Measurements from ENCODE around the gene IL20. TPM values are rescaled to one million over a fixed set of nuclear protein-coding genes. Genes with fewer than 3 reads are reported as not detected.
A peak's percentile ranks its signal among the peaks of the same experiment; 100 is the strongest.

IL20 gene, protein sequence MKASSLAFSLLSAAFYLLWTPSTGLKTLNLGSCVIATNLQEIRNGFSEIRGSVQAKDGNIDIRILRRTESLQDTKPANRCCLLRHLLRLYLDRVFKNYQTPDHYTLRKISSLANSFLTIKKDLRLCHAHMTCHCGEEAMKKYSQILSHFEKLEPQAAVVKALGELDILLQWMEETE
- total RNA-seq (not detected), polyA plus RNA-seq (not detected)
- long read RNA-seq, donor 1 = 0 reads
- long read RNA-seq, donor 2 = 0 reads
- long read RNA-seq, donor 3 = 0 reads
- long read RNA-seq, donor 4 = 0 reads

DNA sequence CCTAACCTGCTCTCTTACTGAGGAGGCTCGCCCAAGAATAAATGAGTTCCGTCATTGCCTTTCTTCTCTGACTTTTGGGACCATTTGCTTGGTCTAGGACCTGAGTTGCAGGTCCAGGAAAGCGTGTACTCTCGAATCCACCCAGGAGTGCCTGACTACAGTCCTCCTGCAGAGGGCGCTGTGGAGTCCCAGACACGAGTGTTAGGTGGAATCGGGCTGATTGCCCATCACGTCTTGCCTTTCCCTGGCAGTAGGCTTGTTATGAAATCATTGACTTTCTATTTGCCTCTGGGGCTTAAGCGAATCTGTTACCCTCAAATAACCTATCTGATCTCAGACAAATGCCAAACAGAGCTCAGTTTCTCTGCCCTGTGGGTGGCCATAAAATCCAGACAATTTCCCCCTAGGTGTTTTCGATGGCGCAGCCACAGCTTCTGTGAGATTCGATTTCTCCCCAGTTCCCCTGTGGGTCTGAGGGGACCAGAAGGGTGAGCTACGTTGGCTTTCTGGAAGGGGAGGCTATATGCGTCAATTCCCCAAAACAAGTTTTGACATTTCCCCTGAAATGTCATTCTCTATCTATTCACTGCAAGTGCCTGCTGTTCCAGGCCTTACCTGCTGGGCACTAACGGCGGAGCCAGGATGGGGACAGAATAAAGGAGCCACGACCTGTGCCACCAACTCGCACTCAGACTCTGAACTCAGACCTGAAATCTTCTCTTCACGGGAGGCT is at the start of gene IL20:
Gene IL20, plus strand, starts transcription at position 685 of the 733 bp plus-strand sequence. CDS start 230 bp downstream, outside the sequence.
- peak; percentile 56 to 66 for ATAC-seq
- WGBS = 54% methylated on average over 19 of the region's 19 CpGs

DNA sequence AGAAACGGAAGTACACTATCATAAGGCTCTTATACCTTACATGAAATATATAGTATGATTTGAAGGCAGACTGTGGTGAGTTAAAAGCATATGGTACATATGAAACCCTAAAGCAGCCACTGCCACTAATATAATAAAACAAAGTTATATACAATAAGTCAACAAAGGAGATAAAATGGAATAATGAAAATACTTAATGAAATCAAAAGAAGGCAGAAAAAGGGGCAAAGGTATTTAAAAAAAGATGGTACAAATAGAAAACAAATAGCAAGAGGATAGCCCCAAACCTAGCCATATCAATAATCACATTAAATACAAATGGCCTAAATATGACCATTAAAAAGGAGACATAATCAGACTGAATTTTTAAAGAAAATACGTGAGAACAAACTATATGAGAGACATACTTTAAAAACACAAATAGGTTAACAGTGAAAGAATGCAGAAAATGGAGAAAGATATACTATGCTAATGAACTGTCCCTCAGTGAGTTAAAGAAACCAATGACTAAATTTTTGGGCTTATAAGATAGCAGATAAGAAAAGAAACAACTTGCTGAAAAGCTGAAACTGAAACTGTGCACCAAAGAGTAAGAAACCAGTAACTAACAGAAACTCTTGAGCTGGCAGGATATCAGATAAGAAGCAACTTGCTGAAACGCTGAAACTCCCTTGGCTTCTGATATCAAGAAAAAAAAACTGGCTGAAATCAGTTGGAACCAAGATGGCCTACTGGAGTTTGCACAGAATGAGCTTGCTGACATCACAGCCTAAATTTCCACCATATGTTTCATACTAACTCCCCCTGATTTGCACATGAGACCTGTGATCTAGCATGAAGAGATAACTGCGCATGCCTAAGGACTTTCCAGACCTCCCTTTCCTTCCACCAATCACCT is 48.8 kb upstream of the IL20 start:
- no peak for DNase-seq
- no peaks in the 10 kb centered on the region for H3K27me3 ChIP-seq (ENCODE audit: control insufficient read depth, insufficient read depth)
- H3K4me3 ChIP-seq (ENCODE audit: low read length) = no peak overlapping the region
- 60% methylated on average over 4 of the region's 4 CpGs for WGBS
- peaks cover 4% of the 10 kb centered on the region for H3K9me3 ChIP-seq (ENCODE audit: control insufficient read depth, low read length)
- no peak overlapping the region for H3K27ac ChIP-seq (ENCODE audit: low read length)
- H3K4me1 ChIP-seq (ENCODE audit: control insufficient read depth, insufficient read depth, low read length) = peaks cover 2% of the 10 kb centered on the region
- intact Hi-C loops (cut with DNase I) = no loop called here
- peak in 1 of 2 donors; percentile 45 for ATAC-seq

More for the DNA sequence above, at the start of gene IL20:
- peak; percentile 72 to 87 (median 86) for DNase-seq
- no peak within 1 kb of the TSS for H3K27ac ChIP-seq (ENCODE audit: low read length)
- no peaks in the 10 kb centered on the region for H3K4me1 ChIP-seq (ENCODE audit: control insufficient read depth, insufficient read depth, low read length)
- intact Hi-C loops (cut with DNase I) = loop anchor here in 2 of 4 donors (5.0 kb wide), 2 partner anchors 42 to 47 kb away; no protein-coding TSS in a partner anchor
- no peaks in the 10 kb centered on the region for H3K9me3 ChIP-seq (ENCODE audit: control insufficient read depth, low read length)
- H3K27me3 ChIP-seq (ENCODE audit: control insufficient read depth, insufficient read depth) = no peaks in the 10 kb centered on the region
- H3K4me3 ChIP-seq (ENCODE audit: low read length) = no peak within 1 kb of the TSS

DNA sequence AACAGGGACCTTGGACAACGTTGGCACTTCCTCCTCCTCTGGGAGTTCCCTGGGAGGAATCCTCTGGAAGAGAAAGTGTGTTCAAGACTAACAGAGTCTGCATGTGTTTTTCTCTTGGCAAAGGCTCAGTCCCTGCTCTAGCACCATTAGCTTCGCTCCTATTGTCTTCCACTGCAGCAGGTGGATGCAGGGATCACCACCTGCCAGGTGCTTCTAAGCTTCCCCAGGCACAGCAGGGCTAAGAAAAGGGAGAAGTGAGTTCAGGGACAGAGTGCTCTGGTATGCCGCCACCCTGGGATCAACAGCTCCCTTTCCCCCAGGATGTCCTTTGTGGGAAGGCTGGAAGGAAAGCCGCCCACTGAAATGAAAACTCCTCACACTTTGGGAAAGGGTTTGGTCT is 43.9 kb upstream of the IL20 start:
- Histone ChIP-seq H3K4me1 (ENCODE audit: control insufficient read depth, insufficient read depth, low read length) (peaks cover 2% of the 10 kb centered on the region), H3K27ac (ENCODE audit: low read length) (no peak overlapping the region), H3K27me3 (ENCODE audit: control insufficient read depth, insufficient read depth) (no peaks in the 10 kb centered on the region), H3K4me3 (ENCODE audit: low read length) (no peak overlapping the region), H3K9me3 (ENCODE audit: control insufficient read depth, low read length) (no peaks in the 10 kb centered on the region)
- no peak for DNase-seq
- intact Hi-C loops (cut with DNase I) = no loop called here
- 79% methylated on average over 4 of the region's 4 CpGs for WGBS
- ATAC-seq = no peak

DNA sequence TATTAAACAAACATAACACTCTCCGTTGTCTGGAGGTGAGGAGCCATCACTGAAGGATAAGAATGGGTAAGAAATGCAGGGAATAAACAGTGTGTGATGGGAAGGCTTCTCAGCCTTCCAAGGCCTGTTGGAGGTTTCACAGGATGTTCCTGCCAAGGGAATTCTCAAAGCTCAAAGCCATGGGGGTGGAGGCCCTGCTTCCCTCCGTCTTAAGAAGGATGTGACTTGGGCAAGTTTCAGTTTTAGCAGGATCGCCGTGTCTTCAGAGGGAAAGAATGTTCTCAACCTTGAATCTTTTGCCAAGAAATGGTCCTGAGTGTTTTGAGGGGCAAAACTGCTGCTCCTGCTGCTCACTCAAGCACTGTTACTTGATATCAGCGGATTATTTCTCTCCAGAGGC is 41.7 kb upstream of the IL20 start:
- no peak overlapping the region for H3K4me3 ChIP-seq (ENCODE audit: low read length)
- WGBS = 41% methylated on average over 5 of the region's 5 CpGs
- ATAC-seq (peak in 1 of 2 donors; percentile 79), DNase-seq (peak in 1 of 3 donors; percentile 61)
- peaks cover 2% of the 10 kb centered on the region for H3K4me1 ChIP-seq (ENCODE audit: control insufficient read depth, insufficient read depth, low read length)
- no peaks in the 10 kb centered on the region for H3K9me3 ChIP-seq (ENCODE audit: control insufficient read depth, low read length)
- intact Hi-C loops (cut with DNase I) = no loop called here
- no peak overlapping the region for H3K27ac ChIP-seq (ENCODE audit: low read length)
- no peaks in the 10 kb centered on the region for H3K27me3 ChIP-seq (ENCODE audit: control insufficient read depth, insufficient read depth)

DNA sequence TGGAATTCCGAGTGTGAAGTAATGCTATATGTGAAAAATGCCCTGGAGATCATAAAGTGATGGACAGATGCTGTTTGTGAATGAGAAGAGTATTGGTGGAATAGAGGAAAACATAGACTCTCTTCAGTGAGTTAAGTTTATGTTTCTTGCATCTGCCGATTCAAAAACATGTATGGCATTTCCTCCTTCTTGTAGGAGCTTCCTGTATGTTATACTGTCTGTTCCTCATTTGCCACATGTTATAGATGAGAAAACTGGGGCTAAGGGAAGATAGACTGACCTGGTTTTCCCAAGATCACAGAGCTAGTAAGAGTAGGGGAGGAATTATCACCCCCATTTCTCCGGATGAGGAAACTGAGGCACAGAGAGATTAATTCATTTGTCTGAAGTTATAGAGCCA is 41.1 kb upstream of the IL20 start:
- WGBS = 59% methylated on average over 3 of the region's 3 CpGs
- peaks cover 2% of the 10 kb centered on the region for H3K4me1 ChIP-seq (ENCODE audit: control insufficient read depth, insufficient read depth, low read length)
- no peak for ATAC-seq
- H3K27ac ChIP-seq (ENCODE audit: low read length) = no peak overlapping the region
- no peak for DNase-seq
- H3K4me3 ChIP-seq (ENCODE audit: low read length) = no peak overlapping the region
- intact Hi-C loops (cut with DNase I) = no loop called here
- no peaks in the 10 kb centered on the region for H3K27me3 ChIP-seq (ENCODE audit: control insufficient read depth, insufficient read depth)
- no peaks in the 10 kb centered on the region for H3K9me3 ChIP-seq (ENCODE audit: control insufficient read depth, low read length)

DNA sequence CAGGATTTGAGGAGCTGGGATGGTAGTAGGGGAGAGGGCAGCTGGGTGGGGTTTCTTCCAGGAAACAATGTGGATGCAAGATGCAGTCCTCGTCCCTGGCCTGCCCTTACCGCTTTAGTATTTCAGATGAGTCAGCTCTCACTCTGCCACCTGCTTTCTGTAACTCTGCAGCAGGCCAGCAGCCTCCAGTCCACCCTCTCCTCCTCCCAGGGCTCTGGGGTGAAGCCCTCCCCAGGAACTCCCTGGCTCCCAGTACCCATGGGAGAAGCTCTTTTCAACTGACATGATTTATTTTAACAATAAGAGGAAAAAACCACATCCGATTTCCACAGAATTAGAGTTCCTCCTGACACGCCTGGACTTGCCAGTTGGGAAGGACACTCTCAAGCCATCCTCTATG is 39.0 kb upstream of the IL20 start:
- no peaks in the 10 kb centered on the region for H3K27me3 ChIP-seq (ENCODE audit: control insufficient read depth, insufficient read depth)
- DNase-seq (no peak), ATAC-seq (no peak)
- no peaks in the 10 kb centered on the region for H3K9me3 ChIP-seq (ENCODE audit: control insufficient read depth, low read length)
- H3K27ac ChIP-seq (ENCODE audit: low read length) = no peak overlapping the region
- WGBS = 54% methylated on average over 4 of the region's 4 CpGs
- H3K4me1 ChIP-seq (ENCODE audit: control insufficient read depth, insufficient read depth, low read length) = peaks cover 2% of the 10 kb centered on the region
- intact Hi-C loops (cut with DNase I) = no loop called here
- no peak overlapping the region for H3K4me3 ChIP-seq (ENCODE audit: low read length)

DNA sequence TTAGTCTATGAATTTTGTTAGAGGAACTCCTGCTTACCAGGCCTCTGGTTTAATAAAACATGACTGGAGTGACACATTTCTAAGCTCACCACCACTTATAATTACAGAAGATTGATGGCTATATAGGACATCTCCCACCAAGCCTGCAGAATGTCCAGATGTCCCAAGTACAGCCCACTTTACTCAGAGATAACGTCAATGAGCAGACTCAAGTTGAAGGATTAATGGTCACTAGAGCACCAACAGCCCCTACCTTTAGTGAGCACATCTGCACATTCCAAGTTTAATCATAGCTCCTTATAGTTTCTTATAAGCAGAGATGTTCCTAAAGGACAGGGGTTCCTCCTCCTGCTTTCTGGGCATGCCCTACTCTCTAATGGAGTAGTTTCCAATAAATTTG is 37.4 kb upstream of the IL20 start:
- 91% methylated on average over 1 of the region's 1 CpG for WGBS
- H3K9me3 ChIP-seq (ENCODE audit: control insufficient read depth, low read length) = no peaks in the 10 kb centered on the region
- peaks cover 2% of the 10 kb centered on the region for H3K4me1 ChIP-seq (ENCODE audit: control insufficient read depth, insufficient read depth, low read length)
- intact Hi-C loops (cut with DNase I) = no loop called here
- DNase-seq (no peak), ATAC-seq (no peak)
- H3K4me3 ChIP-seq (ENCODE audit: low read length) = no peak overlapping the region
- H3K27ac ChIP-seq (ENCODE audit: low read length) = no peak overlapping the region
- H3K27me3 ChIP-seq (ENCODE audit: control insufficient read depth, insufficient read depth) = no peaks in the 10 kb centered on the region

DNA sequence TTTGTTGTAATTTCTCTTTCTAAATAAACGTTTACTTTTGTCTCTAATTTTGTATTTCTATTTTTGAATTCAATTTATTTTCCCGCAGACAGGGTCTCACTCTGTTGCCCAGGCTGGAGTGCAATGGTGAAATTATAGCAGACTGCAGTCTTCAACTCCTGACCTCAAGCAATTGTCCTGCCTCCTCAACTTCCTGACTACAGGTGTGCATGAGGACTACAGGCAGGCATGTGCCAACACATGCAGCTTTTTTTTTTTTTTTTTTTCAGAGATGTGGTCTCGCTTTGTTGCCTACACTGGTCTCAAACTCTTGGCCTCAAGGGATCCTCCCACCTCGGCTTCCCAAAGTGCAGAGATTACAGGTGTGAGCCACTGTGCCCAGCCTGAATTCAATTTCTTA is 36.7 kb upstream of the IL20 start:
- Histone ChIP-seq H3K4me1 (ENCODE audit: control insufficient read depth, insufficient read depth, low read length) (peaks cover 2% of the 10 kb centered on the region), H3K27ac (ENCODE audit: low read length) (no peak overlapping the region), H3K27me3 (ENCODE audit: control insufficient read depth, insufficient read depth) (no peaks in the 10 kb centered on the region), H3K4me3 (ENCODE audit: low read length) (no peak overlapping the region), H3K9me3 (ENCODE audit: control insufficient read depth, low read length) (no peaks in the 10 kb centered on the region)
- WGBS = 83% methylated on average over 4 of the region's 4 CpGs
- intact Hi-C loops (cut with DNase I) = no loop called here
- DNase-seq (no peak), ATAC-seq (no peak)

DNA sequence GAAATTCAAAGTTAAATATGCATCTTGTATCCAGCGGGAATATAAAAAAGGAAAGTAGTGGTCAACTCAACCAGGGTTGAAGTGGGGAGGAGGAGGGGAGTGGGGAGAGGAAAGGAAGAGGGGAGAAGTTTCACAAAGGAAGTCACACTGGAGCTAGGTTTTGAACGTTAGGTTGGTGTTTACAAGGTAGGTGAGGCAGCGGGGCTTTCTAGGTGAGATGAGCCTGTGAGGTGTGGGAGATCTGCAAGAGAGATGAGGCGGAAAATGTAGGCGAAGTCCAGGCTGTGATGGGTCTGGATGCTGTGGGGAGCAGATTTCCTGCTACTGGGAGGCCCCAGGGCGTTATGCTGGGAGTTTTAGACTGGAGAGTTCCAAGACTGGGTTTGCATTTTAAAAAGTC is 36.1 kb upstream of the IL20 start:
- Histone ChIP-seq H3K9me3 (ENCODE audit: control insufficient read depth, low read length) (no peaks in the 10 kb centered on the region), H3K4me1 (ENCODE audit: control insufficient read depth, insufficient read depth, low read length) (no peaks in the 10 kb centered on the region), H3K4me3 (ENCODE audit: low read length) (no peak overlapping the region), H3K27ac (ENCODE audit: low read length) (no peak overlapping the region), H3K27me3 (ENCODE audit: control insufficient read depth, insufficient read depth) (no peaks in the 10 kb centered on the region)
- ATAC-seq (no peak), DNase-seq (no peak)
- 86% methylated on average over 6 of the region's 6 CpGs for WGBS
- intact Hi-C loops (cut with DNase I) = no loop called here

DNA sequence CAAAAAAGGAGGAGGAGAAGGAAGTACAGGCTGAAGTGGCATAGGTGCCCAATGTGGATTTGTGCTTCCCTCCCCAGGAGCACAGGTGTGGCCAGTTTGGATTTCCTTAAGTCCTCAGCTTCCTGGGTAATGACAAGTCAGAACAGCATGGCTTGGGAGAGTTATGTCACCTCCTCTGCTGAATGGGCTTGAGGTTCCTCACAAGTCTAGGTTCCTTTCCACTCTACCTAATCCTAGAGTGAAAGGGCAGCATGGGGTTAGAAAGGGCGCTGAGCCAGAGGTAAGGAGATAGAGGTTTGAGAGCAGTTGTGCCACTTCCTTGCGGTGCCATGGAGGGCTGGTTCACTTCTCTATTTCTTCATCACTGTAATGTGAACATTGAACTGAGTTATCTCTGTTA is 35.5 kb upstream of the IL20 start:
- H3K27ac ChIP-seq (ENCODE audit: low read length) = no peak overlapping the region
- no peak overlapping the region for H3K4me3 ChIP-seq (ENCODE audit: low read length)
- H3K4me1 ChIP-seq (ENCODE audit: control insufficient read depth, insufficient read depth, low read length) = no peaks in the 10 kb centered on the region
- WGBS = 81% methylated on average over 2 of the region's 2 CpGs
- H3K27me3 ChIP-seq (ENCODE audit: control insufficient read depth, insufficient read depth) = no peaks in the 10 kb centered on the region
- no peaks in the 10 kb centered on the region for H3K9me3 ChIP-seq (ENCODE audit: control insufficient read depth, low read length)
- no peak for ATAC-seq
- intact Hi-C loops (cut with DNase I) = no loop called here
- no peak for DNase-seq

DNA sequence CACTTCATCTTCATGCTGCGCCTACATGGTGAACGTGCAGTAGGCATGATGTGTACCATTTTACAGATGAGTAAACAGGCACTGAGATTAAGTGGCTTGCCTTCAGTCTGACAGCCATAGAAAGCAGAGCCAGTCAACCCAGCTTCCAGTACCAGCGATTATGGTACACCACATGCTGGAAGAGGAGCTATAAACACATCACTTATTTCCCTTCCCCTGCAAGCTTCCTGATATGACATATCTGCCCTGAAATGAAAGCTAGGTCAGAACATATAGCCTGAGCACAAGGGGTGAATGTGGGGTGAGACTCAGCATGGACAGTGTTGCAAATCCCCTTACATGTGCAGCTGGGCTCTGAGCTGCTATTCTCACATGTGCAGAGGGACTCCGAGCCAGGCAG is 33.8 kb upstream of the IL20 start:
- Histone ChIP-seq H3K27ac (ENCODE audit: low read length) (no peak overlapping the region), H3K4me1 (ENCODE audit: control insufficient read depth, insufficient read depth, low read length) (no peaks in the 10 kb centered on the region), H3K27me3 (ENCODE audit: control insufficient read depth, insufficient read depth) (no peaks in the 10 kb centered on the region), H3K9me3 (ENCODE audit: control insufficient read depth, low read length) (no peaks in the 10 kb centered on the region), H3K4me3 (ENCODE audit: low read length) (no peak overlapping the region)
- intact Hi-C loops (cut with DNase I) = no loop called here
- WGBS = 86% methylated on average over 4 of the region's 4 CpGs
- no peak for DNase-seq
- no peak for ATAC-seq
